Osteocyte (in vitro differentiated cells): Measurements from ENCODE around the gene CAMK2G. TPM values are rescaled to one million over a fixed set of nuclear protein-coding genes. Genes with fewer than 3 reads are reported as not detected.
A peak's percentile ranks its signal among the peaks of the same experiment; 100 is the strongest.

ENCODE experiments used
- DNase-seq: peaks from one replicate; pipeline ENCODE4 v3.0.0; 2021; ENCODE audit warnings: mixed read lengths; ENCODE audit not compliant: unreplicated experiment; ENCODE audit errors: extremely low spot score
- H3K27ac Mint-ChIP-seq: one replicate; pipeline ENCODE4 v1.8.0; 2021; ENCODE audit warnings: mild to moderate bottlenecking, mixed read lengths; ENCODE audit not compliant: unreplicated experiment
- H3K27me3 Mint-ChIP-seq: one replicate; pipeline ENCODE4 v1.8.0; 2021; ENCODE audit warnings: mixed read lengths; ENCODE audit not compliant: unreplicated experiment
- H3K36me3 Mint-ChIP-seq: one replicate; pipeline ENCODE4 v1.8.0; 2021; ENCODE audit warnings: mixed read lengths; ENCODE audit not compliant: unreplicated experiment
- H3K4me1 Mint-ChIP-seq: one replicate; pipeline ENCODE4 v1.8.0; 2021; ENCODE audit warnings: mixed read lengths; ENCODE audit not compliant: unreplicated experiment
- H3K4me3 Mint-ChIP-seq: one replicate; pipeline ENCODE4 v1.8.0; 2021; ENCODE audit warnings: mild to moderate bottlenecking, moderate library complexity, mixed read lengths; ENCODE audit not compliant: unreplicated experiment
- H3K9me3 Mint-ChIP-seq: one replicate; pipeline ENCODE4 v1.8.0; 2021; ENCODE audit warnings: mixed read lengths; ENCODE audit not compliant: unreplicated experiment
- total RNA-seq: library from RNA; stranded (reverse); gene quantifications from 2 replicates; pipeline ENCODE4 v1.2.1, GENCODE V29; 2021
- TF ChIP-seq, protein P1 (sequence below): fragments of 200-600 bp; sonication (generic); IDR thresholded peaks from 2 replicates; pipeline ENCODE4 v1.5.0; 2021; ENCODE audit warnings: antibody characterized with exemption, mild to moderate bottlenecking, moderate library complexity

The CAMK2G gene
- total RNA-seq, 1 donor from 2014 or later: 37.6 TPM

DNA sequence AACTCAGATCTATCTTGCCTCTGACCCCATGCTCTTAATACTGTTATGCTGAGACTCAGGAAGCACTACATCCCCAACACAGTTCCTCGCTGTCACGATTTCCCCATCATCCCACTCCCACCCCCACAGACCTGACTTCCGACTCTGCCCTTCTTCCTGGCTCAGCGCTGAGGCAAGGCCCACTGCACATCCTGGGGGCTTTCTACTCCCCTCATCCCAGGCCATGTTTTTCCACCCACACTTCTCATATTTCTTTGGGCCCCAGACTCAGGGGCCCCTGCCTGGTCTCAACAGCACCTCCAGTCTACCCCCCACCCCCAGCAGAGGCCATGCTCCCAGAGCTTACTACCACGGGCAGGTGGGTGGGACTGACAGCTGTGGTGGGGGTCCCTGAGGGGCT lies 55.3 kb downstream of the CAMK2G start:
- peaks cover 9% of the 10 kb centered on the region for H3K4me1 Mint-ChIP-seq
- no peaks in the 10 kb centered on the region for H3K27me3 Mint-ChIP-seq
- H3K9me3 Mint-ChIP-seq: no peaks in the 10 kb centered on the region
- DNase-seq: no peak
- TF ChIP-seq, protein P1, sequence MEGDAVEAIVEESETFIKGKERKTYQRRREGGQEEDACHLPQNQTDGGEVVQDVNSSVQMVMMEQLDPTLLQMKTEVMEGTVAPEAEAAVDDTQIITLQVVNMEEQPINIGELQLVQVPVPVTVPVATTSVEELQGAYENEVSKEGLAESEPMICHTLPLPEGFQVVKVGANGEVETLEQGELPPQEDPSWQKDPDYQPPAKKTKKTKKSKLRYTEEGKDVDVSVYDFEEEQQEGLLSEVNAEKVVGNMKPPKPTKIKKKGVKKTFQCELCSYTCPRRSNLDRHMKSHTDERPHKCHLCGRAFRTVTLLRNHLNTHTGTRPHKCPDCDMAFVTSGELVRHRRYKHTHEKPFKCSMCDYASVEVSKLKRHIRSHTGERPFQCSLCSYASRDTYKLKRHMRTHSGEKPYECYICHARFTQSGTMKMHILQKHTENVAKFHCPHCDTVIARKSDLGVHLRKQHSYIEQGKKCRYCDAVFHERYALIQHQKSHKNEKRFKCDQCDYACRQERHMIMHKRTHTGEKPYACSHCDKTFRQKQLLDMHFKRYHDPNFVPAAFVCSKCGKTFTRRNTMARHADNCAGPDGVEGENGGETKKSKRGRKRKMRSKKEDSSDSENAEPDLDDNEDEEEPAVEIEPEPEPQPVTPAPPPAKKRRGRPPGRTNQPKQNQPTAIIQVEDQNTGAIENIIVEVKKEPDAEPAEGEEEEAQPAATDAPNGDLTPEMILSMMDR: no peak
- peaks cover 14% of the 10 kb centered on the region for H3K36me3 Mint-ChIP-seq
- H3K27ac Mint-ChIP-seq: peak overlapping the region; percentile 31
- no peak overlapping the region for H3K4me3 Mint-ChIP-seq

DNA sequence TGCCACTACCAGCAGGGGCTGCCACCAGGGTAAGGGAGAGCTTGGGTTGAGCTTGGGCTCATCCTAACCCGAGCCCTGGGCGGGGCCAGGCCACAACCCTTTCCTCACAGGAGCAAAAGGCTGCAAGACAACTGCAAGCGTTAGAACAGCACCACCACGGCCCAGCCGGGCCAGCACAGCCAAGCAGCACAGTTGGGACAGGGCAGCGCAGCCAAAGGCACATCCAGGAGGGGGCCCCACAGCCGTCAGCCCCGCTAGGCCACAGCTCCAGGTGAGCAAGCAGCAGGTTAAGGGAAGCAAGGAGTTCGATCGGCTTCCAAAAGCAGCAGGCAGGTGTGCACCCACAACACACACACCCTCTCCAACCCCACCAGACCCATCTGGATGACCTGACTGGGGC lies 56.0 kb downstream of the CAMK2G start:
- no peak for DNase-seq
- no peak overlapping the region for H3K27ac Mint-ChIP-seq
- H3K27me3 Mint-ChIP-seq: no peaks in the 10 kb centered on the region
- peaks cover 9% of the 10 kb centered on the region for H3K4me1 Mint-ChIP-seq
- no peak overlapping the region for H3K4me3 Mint-ChIP-seq
- H3K36me3 Mint-ChIP-seq: peaks cover 16% of the 10 kb centered on the region
- no peaks in the 10 kb centered on the region for H3K9me3 Mint-ChIP-seq
- TF ChIP-seq, protein P1: no peak

DNA sequence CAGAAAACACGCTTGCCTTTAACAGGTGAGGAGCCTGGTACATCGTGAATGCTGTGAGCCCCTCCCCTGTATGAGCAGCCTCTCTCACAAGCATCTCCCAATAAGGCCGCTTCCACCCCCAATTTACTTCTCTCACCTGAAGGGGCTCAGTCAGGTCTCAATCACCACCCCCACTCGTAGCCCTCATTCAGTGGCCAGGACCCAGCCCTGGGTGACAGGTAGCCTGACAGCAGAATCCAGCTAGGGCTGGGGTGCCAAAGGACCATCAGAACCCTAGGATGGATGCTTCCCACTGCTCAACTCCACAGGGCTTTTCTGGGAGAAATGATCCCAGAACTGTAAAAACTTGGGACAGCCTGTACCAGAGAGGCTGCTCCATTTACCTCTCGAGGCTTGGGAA lies 56.5 kb downstream of the CAMK2G start:
- Mint-ChIP-seq H3K27ac (no peak overlapping the region), H3K27me3 (no peaks in the 10 kb centered on the region), H3K4me3 (no peak overlapping the region), H3K9me3 (no peaks in the 10 kb centered on the region), H3K36me3 (peaks cover 16% of the 10 kb centered on the region), H3K4me1 (peaks cover 9% of the 10 kb centered on the region)
- TF ChIP-seq, protein P1: no peak
- no peak for DNase-seq

DNA sequence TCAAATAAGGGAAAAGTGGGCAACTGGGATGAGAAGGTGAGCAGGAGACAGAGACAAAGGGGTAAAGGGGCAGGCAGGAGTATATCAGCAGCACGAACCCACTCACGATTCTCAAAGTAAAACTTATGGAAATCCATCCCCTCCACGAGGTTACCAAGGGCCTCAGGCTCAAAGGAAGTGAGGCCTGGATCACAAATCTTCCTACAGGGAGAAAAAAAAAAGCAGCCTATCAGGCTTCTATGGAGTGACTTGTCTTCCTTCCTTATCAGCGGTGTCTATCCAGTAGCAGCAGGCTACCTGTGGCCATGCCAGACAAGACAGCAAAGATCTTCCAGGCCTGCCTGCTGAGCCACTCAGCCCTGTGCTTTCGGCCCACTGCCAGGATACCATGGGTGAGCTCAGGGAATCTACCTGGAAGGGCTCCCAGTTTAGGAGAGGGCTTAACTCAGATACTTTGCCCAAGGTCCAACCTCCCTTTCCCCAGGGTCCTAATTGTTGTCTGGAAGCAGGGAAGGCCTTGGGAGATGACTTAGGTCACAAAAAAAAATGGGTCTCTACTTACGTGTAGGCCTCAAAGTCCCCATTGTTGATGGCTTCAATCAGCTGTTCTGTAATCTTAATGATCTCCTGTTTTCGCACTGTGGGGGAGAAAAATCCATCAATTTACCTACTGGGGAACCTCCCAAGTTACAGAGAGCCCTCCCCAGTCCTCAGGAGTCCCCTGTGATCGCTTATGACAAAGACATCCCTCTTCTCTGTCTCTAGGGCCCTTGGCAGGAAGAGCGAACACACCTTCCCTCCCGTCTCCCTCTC lies 57.2 kb downstream of the CAMK2G start:
- TF ChIP-seq, protein P1: no peak
- Mint-ChIP-seq H3K27ac (peak overlapping the region; percentile 6), H3K9me3 (no peaks in the 10 kb centered on the region), H3K27me3 (no peaks in the 10 kb centered on the region), H3K4me1 (peaks cover 12% of the 10 kb centered on the region), H3K36me3 (peaks cover 16% of the 10 kb centered on the region), H3K4me3 (no peak overlapping the region)
- no peak for DNase-seq

DNA sequence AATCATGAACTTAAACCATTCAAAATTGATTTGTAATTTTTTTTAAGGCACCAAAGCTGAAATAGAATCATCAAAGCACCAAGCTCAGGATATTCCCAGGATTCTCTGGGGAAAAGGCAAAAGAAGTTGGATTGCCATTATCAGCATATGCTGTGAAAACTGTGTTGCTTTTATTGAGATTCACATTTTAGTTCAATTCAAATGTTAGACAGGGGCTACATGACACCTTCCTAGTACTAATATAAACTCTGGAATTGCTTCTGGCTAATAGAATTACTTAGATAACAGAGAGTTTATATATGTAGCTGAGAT lies 58.7 kb downstream of the CAMK2G start:
- TF ChIP-seq, protein P1: no peak
- Mint-ChIP-seq H3K4me3 (no peak overlapping the region), H3K27ac (peak overlapping the region; percentile 16), H3K36me3 (peaks cover 11% of the 10 kb centered on the region), H3K4me1 (peaks cover 13% of the 10 kb centered on the region), H3K27me3 (no peaks in the 10 kb centered on the region), H3K9me3 (no peaks in the 10 kb centered on the region)
- no peak for DNase-seq
